ENCODE measurements around the gene METRNL.

METRNL gene

GRCh38 chr17:83085526-83086198 lies 6.3 kb downstream of the METRNL start:
- DNase-seq, result no peak
- in situ Hi-C loops (cut with HindIII; ENCODE audit: low pct_ligation_motif_present, low pct_unique_long_range_greater_than_20kb, low sequenced_read_pairs), result no loop called here

GRCh38 chr17:83086199-83086880 lies 6.9 kb downstream of the METRNL start:
- in situ Hi-C loops (cut with HindIII; ENCODE audit: low pct_ligation_motif_present, low pct_unique_long_range_greater_than_20kb, low sequenced_read_pairs), result no loop called here
- DNase-seq, result peak; percentile 56

- in situ Hi-C loops (cut with HindIII; ENCODE audit: low pct_ligation_motif_present, low pct_unique_long_range_greater_than_20kb, low sequenced_read_pairs), result no loop called here
- no peak for DNase-seq
These were observed 7.7 kb downstream of the METRNL start for GRCh38 chr17:83086907-83087787.

- in situ Hi-C loops (cut with HindIII; ENCODE audit: low pct_ligation_motif_present, low pct_unique_long_range_greater_than_20kb, low sequenced_read_pairs), result no loop called here
- no peak for DNase-seq
These were observed 8.5 kb downstream of the METRNL start for GRCh38 chr17:83087788-83088360.

GRCh38 chr17:83088451-83088850 lies 9.0 kb downstream of the METRNL start:
- in situ Hi-C loops (cut with HindIII; ENCODE audit: low pct_ligation_motif_present, low pct_unique_long_range_greater_than_20kb, low sequenced_read_pairs), result no loop called here
- DNase-seq, result no peak

- no peak for DNase-seq
- in situ Hi-C loops (cut with HindIII; ENCODE audit: low pct_ligation_motif_present, low pct_unique_long_range_greater_than_20kb, low sequenced_read_pairs), result no loop called here
These were observed 9.5 kb downstream of the METRNL start for GRCh38 chr17:83088909-83089308.

GRCh38 chr17:83089328-83090132 lies 10.1 kb downstream of the METRNL start:
- DNase-seq, result no peak
- in situ Hi-C loops (cut with HindIII; ENCODE audit: low pct_ligation_motif_present, low pct_unique_long_range_greater_than_20kb, low sequenced_read_pairs), result no loop called here

GRCh38 chr17:83090444-83091256 lies 11.2 kb downstream of the METRNL start:
- DNase-seq, result no peak
- in situ Hi-C loops (cut with HindIII; ENCODE audit: low pct_ligation_motif_present, low pct_unique_long_range_greater_than_20kb, low sequenced_read_pairs), result no loop called here

- in situ Hi-C loops (cut with HindIII; ENCODE audit: low pct_ligation_motif_present, low pct_unique_long_range_greater_than_20kb, low sequenced_read_pairs), result no loop called here
- DNase-seq, result no peak
These were observed 12.1 kb downstream of the METRNL start for GRCh38 chr17:83091257-83092141.

- in situ Hi-C loops (cut with HindIII; ENCODE audit: low pct_ligation_motif_present, low pct_unique_long_range_greater_than_20kb, low sequenced_read_pairs), result no loop called here
- no peak for DNase-seq
These were observed 12.8 kb downstream of the METRNL start for GRCh38 chr17:83092186-83092585.

- in situ Hi-C loops (cut with HindIII; ENCODE audit: low pct_ligation_motif_present, low pct_unique_long_range_greater_than_20kb, low sequenced_read_pairs), result no loop called here
- no peak for DNase-seq
These were observed 13.5 kb downstream of the METRNL start for GRCh38 chr17:83092931-83093330.

GRCh38 chr17:83093506-83093905 lies 14.1 kb downstream of the METRNL start:
- in situ Hi-C loops (cut with HindIII; ENCODE audit: low pct_ligation_motif_present, low pct_unique_long_range_greater_than_20kb, low sequenced_read_pairs), result no loop called here

GRCh38 chr17:83094291-83094690 lies 14.9 kb downstream of the METRNL start:
- DNase-seq, result no peak
- in situ Hi-C loops (cut with HindIII; ENCODE audit: low pct_ligation_motif_present, low pct_unique_long_range_greater_than_20kb, low sequenced_read_pairs), result no loop called here

More at GRCh38 chr17:83093506-83093905, 14.1 kb downstream of the METRNL start:
- DNase-seq, result no peak

GRCh38 chr17:83095016-83095415 lies 15.6 kb downstream of the METRNL start:
- in situ Hi-C loops (cut with HindIII; ENCODE audit: low pct_ligation_motif_present, low pct_unique_long_range_greater_than_20kb, low sequenced_read_pairs), result no loop called here
- no peak for DNase-seq

- in situ Hi-C loops (cut with HindIII; ENCODE audit: low pct_ligation_motif_present, low pct_unique_long_range_greater_than_20kb, low sequenced_read_pairs), result no loop called here
- DNase-seq, result no peak
These were observed 17.2 kb downstream of the METRNL start for GRCh38 chr17:83096401-83097224.

GRCh38 chr17:83097831-83098230 lies 18.4 kb downstream of the METRNL start:
- in situ Hi-C loops (cut with HindIII; ENCODE audit: low pct_ligation_motif_present, low pct_unique_long_range_greater_than_20kb, low sequenced_read_pairs), result no loop called here

More at GRCh38 chr17:83097831-83098230, 18.4 kb downstream of the METRNL start:
- no peak for DNase-seq
